ENCODE data around the gene GAB4. TPM values are rescaled to one million over a fixed set of nuclear protein-coding genes. Genes with fewer than 3 reads are reported as not detected.

Gene GAB4
- total and polyA plus RNA-seq, 2 of the 13 experiments (the other 11 are each of a cell fraction or from before 2014, with no cell fraction given): not detected

DNA sequence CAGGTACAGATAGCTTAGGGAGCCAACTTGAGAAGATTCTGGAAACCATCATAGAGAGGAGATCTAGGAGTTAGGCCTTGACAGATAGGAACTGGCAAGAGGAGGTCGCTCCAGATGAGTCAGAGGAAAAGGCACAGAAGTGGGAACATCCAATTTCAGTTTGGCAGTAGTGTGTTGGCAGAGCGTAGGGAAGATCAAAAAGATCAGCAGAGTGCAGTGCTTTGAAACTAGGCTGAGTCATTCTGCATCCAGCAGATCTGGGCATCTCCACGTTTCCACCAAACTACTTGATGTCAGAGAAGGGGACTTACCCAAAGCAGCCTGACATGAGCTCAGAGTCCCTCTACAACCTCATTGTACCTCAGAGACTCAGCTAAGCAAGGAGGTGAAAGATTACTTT is 58.5 kb downstream of the GAB4 start (continued):
- TF ChIP-seq, protein P1, sequence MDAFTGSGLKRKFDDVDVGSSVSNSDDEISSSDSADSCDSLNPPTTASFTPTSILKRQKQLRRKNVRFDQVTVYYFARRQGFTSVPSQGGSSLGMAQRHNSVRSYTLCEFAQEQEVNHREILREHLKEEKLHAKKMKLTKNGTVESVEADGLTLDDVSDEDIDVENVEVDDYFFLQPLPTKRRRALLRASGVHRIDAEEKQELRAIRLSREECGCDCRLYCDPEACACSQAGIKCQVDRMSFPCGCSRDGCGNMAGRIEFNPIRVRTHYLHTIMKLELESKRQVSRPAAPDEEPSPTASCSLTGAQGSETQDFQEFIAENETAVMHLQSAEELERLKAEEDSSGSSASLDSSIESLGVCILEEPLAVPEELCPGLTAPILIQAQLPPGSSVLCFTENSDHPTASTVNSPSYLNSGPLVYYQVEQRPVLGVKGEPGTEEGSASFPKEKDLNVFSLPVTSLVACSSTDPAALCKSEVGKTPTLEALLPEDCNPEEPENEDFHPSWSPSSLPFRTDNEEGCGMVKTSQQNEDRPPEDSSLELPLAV (CRISPR knock-in tag; conservative IDR thresholded peaks at IDR 0.05; ENCODE audit: low read depth): no peak
- no peak for TF ChIP-seq KDM5A (IDR thresholded peaks at IDR 0.05; ENCODE audit: borderline replicate concordance, low read length)
- TF ChIP-seq EZH2 (conservative IDR thresholded peaks at IDR 0.05; ENCODE audit: low read depth, low read length): no peak
- no peak for TF ChIP-seq ZKSCAN5 (CRISPR knock-in tag; IDR thresholded peaks at IDR 0.05)
- TF ChIP-seq THAP11 (CRISPR knock-in tag; IDR thresholded peaks at IDR 0.05): no peak
- TF ChIP-seq NAIF1 (CRISPR knock-in tag; IDR thresholded peaks at IDR 0.05; ENCODE audit: borderline replicate concordance): no peak
- TF ChIP-seq HNRNPH1 (optimal IDR thresholded peaks at IDR 0.05; ENCODE audit: low read depth, low read length): no peak

DNA sequence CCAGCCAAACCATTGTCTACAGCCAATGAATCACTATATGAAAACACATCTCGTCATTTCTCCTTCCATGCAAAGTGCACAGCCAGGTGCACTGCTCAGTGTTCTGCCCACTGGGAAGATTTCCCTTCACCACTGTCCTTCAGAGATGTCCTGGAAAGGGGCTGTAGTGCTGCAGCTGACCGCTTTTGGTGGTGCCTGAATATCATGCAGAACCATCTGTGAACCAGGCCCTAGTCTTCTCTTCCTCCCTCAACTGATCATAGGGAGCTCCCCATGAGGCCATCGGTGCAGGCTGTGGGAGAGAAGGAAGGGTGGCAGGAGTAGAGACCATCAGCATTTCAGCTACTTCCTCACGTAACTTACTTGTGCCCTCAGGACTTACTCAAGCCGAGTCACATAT is 70.2 kb downstream of the GAB4 start:
- ATAC-seq (no peak), FAIRE-seq (no peak), DNase-seq (ENCODE audit: low spot score) (no peak)
- 39% methylated on average over 4 of the region's 5 CpGs for WGBS (ENCODE audit: low lambda C conversion rate)
- POLR2A ChIA-PET: no interaction called here
- Histone ChIP-seq H3K4me2 (ENCODE audit: low read depth, low read length) (no peak overlapping the region), H2AFZ (ENCODE audit: low read length) (no peak overlapping the region), H3K9me3 (ENCODE audit: low read length) (no peaks in the 10 kb centered on the region), H4K20me1 (ENCODE audit: insufficient read depth, low read length) (no peaks in the 10 kb centered on the region), H3K27me3 (ENCODE audit: control insufficient read depth in 1 of 2, insufficient read depth in 2 of 2, low read length in 2 of 2) (no peaks in the 10 kb centered on the region), H3K79me2 (ENCODE audit: insufficient read depth, low read length) (no peaks in the 10 kb centered on the region), H3K36me3 (replicated peaks in 1 of 2; ENCODE audit: control insufficient read depth in 1 of 2, insufficient read depth in 2 of 2, low read length in 2 of 2) (no peaks in the 10 kb centered on the region), H3K4me3 (replicated peaks in 1 of 3; ENCODE audit: insufficient read depth in 1 of 3, low read depth in 2 of 3, low read length in 3 of 3) (no peak overlapping the region), H3K9ac (ENCODE audit: insufficient read depth, low read depth, low read length) (no peak overlapping the region), H3K4me1 (ENCODE audit: insufficient read depth, low read length) (no peaks in the 10 kb centered on the region), H3K27ac (ENCODE audit: extremely low read length, insufficient read depth, low read length) (no peak overlapping the region)
- intact Hi-C loops (cut with micrococcal nuclease; ENCODE audit: unreplicated experiment) (no loop called here), in situ Hi-C loops (cut with HindIII; ENCODE audit: extremely low pct_ligation_motif_present, low pct_unique_long_range_greater_than_20kb) (no loop called here)
- no TSS peak for BruUV-seq (replicated peaks)
- CTCF ChIA-PET (ENCODE audit: low intra/inter-chr PET ratio, low total read pairs): no interaction called here
- TF ChIP-seq, protein P2, sequence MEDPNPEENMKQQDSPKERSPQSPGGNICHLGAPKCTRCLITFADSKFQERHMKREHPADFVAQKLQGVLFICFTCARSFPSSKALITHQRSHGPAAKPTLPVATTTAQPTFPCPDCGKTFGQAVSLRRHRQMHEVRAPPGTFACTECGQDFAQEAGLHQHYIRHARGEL (CRISPR knock-in tag; IDR thresholded peaks at IDR 0.05): no peak
- no peak for TF ChIP-seq ZNF607 (CRISPR knock-in tag; IDR thresholded peaks at IDR 0.05; ENCODE audit: borderline replicate concordance)
- no peak for TF ChIP-seq ZNF20 (CRISPR knock-in tag; IDR thresholded peaks at IDR 0.05)
- TF ChIP-seq ZNF24 (IDR thresholded peaks at IDR 0.05): no peak
- TF ChIP-seq WIZ (CRISPR knock-in tag; IDR thresholded peaks at IDR 0.05): no peak
- no peak for TF ChIP-seq REPIN1 (CRISPR knock-in tag; IDR thresholded peaks at IDR 0.05; ENCODE audit: borderline replicate concordance, low read depth)
- no peak for TF ChIP-seq ZNF83 (CRISPR knock-in tag; IDR thresholded peaks at IDR 0.05; ENCODE audit: borderline replicate concordance)
- TF ChIP-seq ZNF766 (CRISPR knock-in tag; IDR thresholded peaks at IDR 0.05; ENCODE audit: borderline replicate concordance): no peak
- TF ChIP-seq, protein P3, sequence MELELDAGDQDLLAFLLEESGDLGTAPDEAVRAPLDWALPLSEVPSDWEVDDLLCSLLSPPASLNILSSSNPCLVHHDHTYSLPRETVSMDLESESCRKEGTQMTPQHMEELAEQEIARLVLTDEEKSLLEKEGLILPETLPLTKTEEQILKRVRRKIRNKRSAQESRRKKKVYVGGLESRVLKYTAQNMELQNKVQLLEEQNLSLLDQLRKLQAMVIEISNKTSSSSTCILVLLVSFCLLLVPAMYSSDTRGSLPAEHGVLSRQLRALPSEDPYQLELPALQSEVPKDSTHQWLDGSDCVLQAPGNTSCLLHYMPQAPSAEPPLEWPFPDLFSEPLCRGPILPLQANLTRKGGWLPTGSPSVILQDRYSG (CRISPR knock-in tag; IDR thresholded peaks at IDR 0.05): no peak
- TF ChIP-seq, protein P4, sequence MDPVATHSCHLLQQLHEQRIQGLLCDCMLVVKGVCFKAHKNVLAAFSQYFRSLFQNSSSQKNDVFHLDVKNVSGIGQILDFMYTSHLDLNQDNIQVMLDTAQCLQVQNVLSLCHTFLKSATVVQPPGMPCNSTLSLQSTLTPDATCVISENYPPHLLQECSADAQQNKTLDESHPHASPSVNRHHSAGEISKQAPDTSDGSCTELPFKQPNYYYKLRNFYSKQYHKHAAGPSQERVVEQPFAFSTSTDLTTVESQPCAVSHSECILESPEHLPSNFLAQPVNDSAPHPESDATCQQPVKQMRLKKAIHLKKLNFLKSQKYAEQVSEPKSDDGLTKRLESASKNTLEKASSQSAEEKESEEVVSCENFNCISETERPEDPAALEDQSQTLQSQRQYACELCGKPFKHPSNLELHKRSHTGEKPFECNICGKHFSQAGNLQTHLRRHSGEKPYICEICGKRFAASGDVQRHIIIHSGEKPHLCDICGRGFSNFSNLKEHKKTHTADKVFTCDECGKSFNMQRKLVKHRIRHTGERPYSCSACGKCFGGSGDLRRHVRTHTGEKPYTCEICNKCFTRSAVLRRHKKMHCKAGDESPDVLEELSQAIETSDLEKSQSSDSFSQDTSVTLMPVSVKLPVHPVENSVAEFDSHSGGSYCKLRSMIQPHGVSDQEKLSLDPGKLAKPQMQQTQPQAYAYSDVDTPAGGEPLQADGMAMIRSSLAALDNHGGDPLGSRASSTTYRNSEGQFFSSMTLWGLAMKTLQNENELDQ (CRISPR knock-in tag; IDR thresholded peaks at IDR 0.05; ENCODE audit: borderline replicate concordance): no peak
- no peak for TF ChIP-seq ZNF235 (CRISPR knock-in tag; IDR thresholded peaks at IDR 0.05; ENCODE audit: borderline replicate concordance)

All from HepG2 (cell line).